A549 treated with RU486 at 1 μM for 4 hours (cell line): Measurements from ENCODE around the gene IL36B. TPM values are rescaled to one million over a fixed set of nuclear protein-coding genes. Genes with fewer than 3 reads are reported as not detected.

Experiments
- total RNA-seq: library from RNA; stranded (reverse); fragments of 200-300 nt; extraction: Qiagen RNA extraction; gene quantifications from 5 replicates; pipeline ENCODE4 v1.2.3, GENCODE V29; 2022; ENCODE audit warnings: low read depth

IL36B gene
- total RNA-seq = not detected in 5 replicates

GRCh38 chr2:113052396-113052917 is at the start of gene IL36B:
Gene IL36B, minus strand, starts transcription at chr2:113052867.

GRCh38 chr2:113067681-113068080 is 15.0 kb upstream of the IL36B start, which contains the start of gene IL1F10:
Gene IL1F10, plus strand, starts transcription at chr2:113067970. Its CDS starts 4,769 bp downstream, at chr2:113072739.

GRCh38 chr2:113058998-113059960 is 6.6 kb upstream of the IL36B start, which contains the start of gene IL36RN:
Gene IL36RN, plus strand, starts transcription at chr2:113059198. Its CDS starts 241 bp downstream, at chr2:113059439.

GRCh38 chr2:113005030-113005509 is 47.6 kb downstream of the IL36B start, which contains the start of gene IL36A:
Gene IL36A, plus strand, starts transcription at chr2:113005459. Its CDS starts 413 bp downstream, at chr2:113005872.

GRCh38 chr2:112977559-112978056 is 75.1 kb downstream of the IL36B start, which contains the start of gene IL36G:
Gene IL36G, plus strand, starts transcription at chr2:112978006. Its CDS starts 633 bp downstream, at chr2:112978639.

Other genes starting within 250 kb of the IL36B start
- 0.34 to 0.58 TPM (median 0.41 TPM) in 4 of 5 replicates, not detected in the other for gene IL1B, start 216.1 kb downstream of the IL36B start, total RNA-seq
- not detected in 5 replicates for gene IL37, start 141.7 kb downstream of the IL36B start, total RNA-seq
- gene IL36G, start 74.9 kb downstream of the IL36B start, total RNA-seq = not detected in 5 replicates
- gene IL36A, start 47.4 kb downstream of the IL36B start, total RNA-seq = not detected in 5 replicates
- gene IL36RN, start 6.3 kb upstream of the IL36B start, total RNA-seq = 0.06 to 0.59 TPM (median 0.08 TPM) in 4 of 5 replicates, not detected in the other
- not detected in 5 replicates for gene IL1F10, start 15.1 kb upstream of the IL36B start, total RNA-seq
- 0.14 to 0.42 TPM (median 0.25 TPM) in 4 of 5 replicates, not detected in the other for gene IL1RN, start 74.7 kb upstream of the IL36B start, total RNA-seq
- gene PSD4, start 121.1 kb upstream of the IL36B start, total RNA-seq = 8.2 to 12.1 TPM (median 10.6 TPM) in 5 replicates
- 0.54 to 1.2 TPM (median 1.1 TPM) in 5 replicates for gene PAX8, start 226.1 kb upstream of the IL36B start, total RNA-seq